ENCODE data around the gene LGR6.
"Not testable (repeated sequence)": the region's sequence is repeated elsewhere in the genome, so short reads cannot be mapped to it uniquely, and the experiment has no call there.

Gene LGR6

GRCh38 chr1:202193614-202194327 is at the start of gene LGR6:
TSS of gene LGR6 (plus strand) at chr1:202193799. CDS start at chr1:202193990, 191 bp downstream.
- no peak for DNase-seq

- DNase-seq, result peak; percentile 80
Measured at GRCh38 chr1:202144402-202145067, 49.1 kb upstream of the LGR6 start, which contains the start of gene ARL8A. TSS of gene ARL8A (minus strand) at chr1:202144737. CDS start at chr1:202144572, 165 bp downstream.

GRCh38 chr1:202145068-202145743 is 48.4 kb upstream of the LGR6 start:
- DNase-seq, result peak; percentile 70

GRCh38 chr1:202145744-202146140 is 47.9 kb upstream of the LGR6 start:
- not testable (repeated sequence) for DNase-seq

- no peak for DNase-seq
Measured at GRCh38 chr1:202146279-202146678, 47.3 kb upstream of the LGR6 start.

GRCh38 chr1:202146993-202147392 is 46.6 kb upstream of the LGR6 start:
- DNase-seq, result no peak

- no peak for DNase-seq
Measured at GRCh38 chr1:202148391-202148790, 45.2 kb upstream of the LGR6 start.

- DNase-seq, result no peak
Measured at GRCh38 chr1:202149566-202149965, 44.0 kb upstream of the LGR6 start.

GRCh38 chr1:202150187-202150586 is 43.4 kb upstream of the LGR6 start:
- no peak for DNase-seq

- DNase-seq, result peak; percentile 52
Measured at GRCh38 chr1:202150602-202151001, 43.0 kb upstream of the LGR6 start.

- no peak for DNase-seq
Measured at GRCh38 chr1:202151045-202151444, 42.6 kb upstream of the LGR6 start.

- no peak for DNase-seq
Measured at GRCh38 chr1:202152399-202152798, 41.2 kb upstream of the LGR6 start.

- DNase-seq, result no peak
Measured at GRCh38 chr1:202153284-202153683, 40.3 kb upstream of the LGR6 start.

GRCh38 chr1:202154148-202154765 is 39.3 kb upstream of the LGR6 start:
- DNase-seq, result no peak

- DNase-seq, result peak; percentile 85
Measured at GRCh38 chr1:202154766-202155477, 38.7 kb upstream of the LGR6 start.

GRCh38 chr1:202155478-202156021 is 38.0 kb upstream of the LGR6 start:
- peak; percentile 78 for DNase-seq

GRCh38 chr1:202156590-202156989 is 37.0 kb upstream of the LGR6 start:
- DNase-seq, result no peak

- no peak for DNase-seq
Measured at GRCh38 chr1:202157945-202158344, 35.7 kb upstream of the LGR6 start.

- peak; percentile 83 for DNase-seq
Measured at GRCh38 chr1:202158810-202159533, 34.6 kb upstream of the LGR6 start.

- DNase-seq, result peak; percentile 93
Measured at GRCh38 chr1:202159534-202160371, 33.8 kb upstream of the LGR6 start.

Measured in hematopoietic multipotent progenitor cell treated with erythropoietin and hydrocortisone succinate and interleukin-3 and kit ligand, for 4 days (in vitro differentiated cells).